Peyer's patch (tissue), 4 donors: ENCODE results near the gene DAAM1.

Experiments used
- POLR2A ChIP-seq, 2 donors: fragments of 450-650 bp; IDR thresholded peaks; one replicate each; pipeline ENCODE4 v1.5.1; 2017; ENCODE audit warnings: antibody characterized with exemption in 2 of 2, mild to moderate bottlenecking in 2 of 2, moderate library complexity in 2 of 2
- TF ChIP-seq, protein P1 (sequence below), 6 experiments: fragments of 450-650 bp in 4 of 6; fragments of 200-600 bp in 2 of 6; sonication (generic) in 1 of 6; IDR thresholded peaks; one replicate each; pipeline ENCODE4 v1.5.1; 2017 to 2019; ENCODE audit warnings: antibody characterized with exemption in 6 of 6, mild to moderate bottlenecking in 3 of 6, moderate library complexity in 1 of 6

- TF ChIP-seq, protein P1, sequence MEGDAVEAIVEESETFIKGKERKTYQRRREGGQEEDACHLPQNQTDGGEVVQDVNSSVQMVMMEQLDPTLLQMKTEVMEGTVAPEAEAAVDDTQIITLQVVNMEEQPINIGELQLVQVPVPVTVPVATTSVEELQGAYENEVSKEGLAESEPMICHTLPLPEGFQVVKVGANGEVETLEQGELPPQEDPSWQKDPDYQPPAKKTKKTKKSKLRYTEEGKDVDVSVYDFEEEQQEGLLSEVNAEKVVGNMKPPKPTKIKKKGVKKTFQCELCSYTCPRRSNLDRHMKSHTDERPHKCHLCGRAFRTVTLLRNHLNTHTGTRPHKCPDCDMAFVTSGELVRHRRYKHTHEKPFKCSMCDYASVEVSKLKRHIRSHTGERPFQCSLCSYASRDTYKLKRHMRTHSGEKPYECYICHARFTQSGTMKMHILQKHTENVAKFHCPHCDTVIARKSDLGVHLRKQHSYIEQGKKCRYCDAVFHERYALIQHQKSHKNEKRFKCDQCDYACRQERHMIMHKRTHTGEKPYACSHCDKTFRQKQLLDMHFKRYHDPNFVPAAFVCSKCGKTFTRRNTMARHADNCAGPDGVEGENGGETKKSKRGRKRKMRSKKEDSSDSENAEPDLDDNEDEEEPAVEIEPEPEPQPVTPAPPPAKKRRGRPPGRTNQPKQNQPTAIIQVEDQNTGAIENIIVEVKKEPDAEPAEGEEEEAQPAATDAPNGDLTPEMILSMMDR (IDR thresholded peaks at IDR 0.05) = no peak
- TF ChIP-seq POLR2A (IDR thresholded peaks at IDR 0.05) = no peak
Measured at GRCh38 chr14:59176765-59177164, 11.7 kb upstream of the DAAM1 start.
